Stomach (tissue), 4 donors: Measurements from ENCODE around the gene SUN5.

Experiments
- CTCF ChIP-seq, 7 experiments: fragments of 450-650 bp in 4 of 7; fragments of 200-600 bp in 3 of 7; sonication (generic) in 3 of 7; IDR thresholded peaks; one replicate each; pipeline ENCODE4 v1.5.1; 2016 to 2019; ENCODE audit warnings: antibody characterized with exemption in 7 of 7, control low read depth in 2 of 7, mild to moderate bottlenecking in 1 of 7
- EP300 ChIP-seq: sonication (generic); formaldehyde crosslinking; IDR thresholded peaks from one replicate; pipeline ENCODE4 v1.6.1; 2017; ENCODE audit warnings: antibody characterized with exemption
- POLR2A ChIP-seq, 4 donors: fragments of 450-650 bp; IDR thresholded peaks; one replicate each; pipeline ENCODE4 v1.6.1; 2016; ENCODE audit warnings: antibody characterized with exemption in 4 of 4, control low read depth in 2 of 4, mild to moderate bottlenecking in 1 of 4, moderate library complexity in 1 of 4
- POLR2AphosphoS5 ChIP-seq, 3 donors: sonication (generic); formaldehyde crosslinking; IDR thresholded peaks; one replicate each; pipeline ENCODE4 v1.6.1; 2016; ENCODE audit warnings: antibody characterized with exemption in 3 of 3

GRCh38 chr20:33013701-33014326, 9.6 kb upstream of the SUN5 start:
- TF ChIP-seq POLR2A (IDR thresholded peaks at IDR 0.05), result no peak
- TF ChIP-seq CTCF (IDR thresholded peaks at IDR 0.05), result no peak
- no peak for TF ChIP-seq POLR2AphosphoS5 (IDR thresholded peaks at IDR 0.05)
- TF ChIP-seq EP300, result no peak
